Coronary artery (tissue), 2 donors: Measurements from ENCODE around the gene MS4A10.
A peak's percentile ranks its signal among the peaks of the same experiment; 100 is the strongest.

Source experiments
- DNase-seq: peaks from one replicate; pipeline ENCODE4 v3.0.0-alpha.2; 2017; ENCODE audit warnings: low spot score
- H3K27ac ChIP-seq, 2 donors: fragments of 200-600 bp; sonication (generic); one replicate each; pipeline ENCODE4 v1.5.1; 2016 to 2019
- H3K4me3 ChIP-seq: fragments of 200-600 bp; sonication (generic); 2 replicates; pipeline ENCODE4 v1.5.1; 2016; ENCODE audit warnings: mild to moderate bottlenecking, moderate library complexity
- CTCF ChIP-seq: fragments of 200-600 bp; sonication (generic); IDR thresholded peaks from one replicate; pipeline ENCODE4 v1.5.1; 2019; ENCODE audit warnings: antibody characterized with exemption

The MS4A10 gene

GRCh38 chr11:60772666-60773065 lies 12.5 kb upstream of the MS4A10 start:
- H3K4me3 ChIP-seq = no peak overlapping the region
- H3K27ac ChIP-seq = no peak overlapping the region
- TF ChIP-seq CTCF = no peak
- DNase-seq = no peak

GRCh38 chr11:60774726-60775125 lies 10.4 kb upstream of the MS4A10 start:
- no peak overlapping the region for H3K4me3 ChIP-seq
- H3K27ac ChIP-seq = no peak overlapping the region
- no peak for DNase-seq
- TF ChIP-seq CTCF = no peak

- Histone ChIP-seq H3K27ac (no peak overlapping the region), H3K4me3 (no peak overlapping the region)
- peak; percentile 80 for TF ChIP-seq CTCF
- peak; percentile 79 for DNase-seq
Measured at GRCh38 chr11:60775420-60775961, 9.6 kb upstream of the MS4A10 start.

- Histone ChIP-seq H3K27ac (no peak overlapping the region), H3K4me3 (no peak overlapping the region)
- no peak for TF ChIP-seq CTCF
- DNase-seq = no peak
Measured at GRCh38 chr11:60776167-60776566, 9.0 kb upstream of the MS4A10 start.

DNA sequence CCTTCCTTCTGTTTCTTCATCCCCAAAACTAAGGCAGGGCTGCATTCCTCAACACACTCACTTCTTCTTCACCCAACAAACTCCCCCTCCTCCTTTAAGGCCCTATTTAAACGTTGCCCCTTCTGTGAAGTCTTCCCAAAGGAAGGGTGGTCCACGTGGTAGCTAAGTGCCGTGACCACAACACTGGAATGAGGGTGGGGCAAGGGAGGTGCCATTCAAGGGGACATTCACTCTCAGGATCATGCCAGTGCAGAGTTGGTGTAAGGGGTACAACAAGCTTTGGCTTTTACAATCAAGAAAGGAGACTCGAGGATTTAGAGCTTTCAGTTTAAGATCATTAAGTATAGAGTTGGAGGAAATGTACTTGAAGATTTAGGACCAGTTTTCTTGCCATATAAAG lies 8.0 kb upstream of the MS4A10 start:
- H3K27ac ChIP-seq = no peak overlapping the region
- H3K4me3 ChIP-seq = no peak overlapping the region
- DNase-seq = no peak
- no peak for TF ChIP-seq CTCF

DNA sequence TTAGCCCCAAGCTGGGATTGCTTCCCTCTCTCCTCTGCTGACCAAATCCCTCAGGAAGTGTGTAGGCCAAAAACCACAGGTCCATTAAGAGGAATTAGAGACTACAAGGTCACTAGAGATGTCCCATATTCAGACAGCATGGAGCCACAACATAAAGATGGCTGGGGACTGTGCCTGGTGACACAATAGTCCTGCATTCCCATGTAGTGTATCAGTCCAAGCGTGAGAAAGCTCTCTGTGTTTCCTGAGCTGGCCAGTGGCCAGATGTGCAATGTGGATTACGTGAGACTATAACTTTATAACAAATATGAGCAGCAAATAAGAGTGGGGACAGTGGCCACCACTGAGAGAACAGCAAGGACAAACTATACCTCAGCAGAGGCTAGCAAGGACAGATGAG lies 7.6 kb upstream of the MS4A10 start:
- no peak for TF ChIP-seq CTCF
- DNase-seq = no peak
- H3K27ac ChIP-seq = no peak overlapping the region
- H3K4me3 ChIP-seq = no peak overlapping the region

GRCh38 chr11:60780065-60780464 lies 5.1 kb upstream of the MS4A10 start:
- H3K27ac ChIP-seq = no peak overlapping the region
- TF ChIP-seq CTCF = no peak
- H3K4me3 ChIP-seq = no peak overlapping the region
- DNase-seq = no peak
